ENCODE data around the gene KIAA1217.

Gene KIAA1217

GRCh38 chr10:24556126-24556749, 347.3 kb downstream of the KIAA1217 start:
- TF ChIP-seq SIN3A (IDR thresholded peaks at IDR 0.05; ENCODE audit: borderline replicate concordance, insufficient read depth, low read length) (no peak), POLR2AphosphoS5 (IDR thresholded peaks at IDR 0.05; ENCODE audit: low read depth, low read length) (no peak), FOXP2 (optimal IDR thresholded peaks at IDR 0.05; ENCODE audit: borderline replicate concordance, extremely low read depth, extremely low read length, insufficient read depth) (no peak), TAF1 (IDR thresholded peaks at IDR 0.05; ENCODE audit: borderline replicate concordance, insufficient read depth, low read length) (no peak)
- TF ChIP-seq, protein P1, sequence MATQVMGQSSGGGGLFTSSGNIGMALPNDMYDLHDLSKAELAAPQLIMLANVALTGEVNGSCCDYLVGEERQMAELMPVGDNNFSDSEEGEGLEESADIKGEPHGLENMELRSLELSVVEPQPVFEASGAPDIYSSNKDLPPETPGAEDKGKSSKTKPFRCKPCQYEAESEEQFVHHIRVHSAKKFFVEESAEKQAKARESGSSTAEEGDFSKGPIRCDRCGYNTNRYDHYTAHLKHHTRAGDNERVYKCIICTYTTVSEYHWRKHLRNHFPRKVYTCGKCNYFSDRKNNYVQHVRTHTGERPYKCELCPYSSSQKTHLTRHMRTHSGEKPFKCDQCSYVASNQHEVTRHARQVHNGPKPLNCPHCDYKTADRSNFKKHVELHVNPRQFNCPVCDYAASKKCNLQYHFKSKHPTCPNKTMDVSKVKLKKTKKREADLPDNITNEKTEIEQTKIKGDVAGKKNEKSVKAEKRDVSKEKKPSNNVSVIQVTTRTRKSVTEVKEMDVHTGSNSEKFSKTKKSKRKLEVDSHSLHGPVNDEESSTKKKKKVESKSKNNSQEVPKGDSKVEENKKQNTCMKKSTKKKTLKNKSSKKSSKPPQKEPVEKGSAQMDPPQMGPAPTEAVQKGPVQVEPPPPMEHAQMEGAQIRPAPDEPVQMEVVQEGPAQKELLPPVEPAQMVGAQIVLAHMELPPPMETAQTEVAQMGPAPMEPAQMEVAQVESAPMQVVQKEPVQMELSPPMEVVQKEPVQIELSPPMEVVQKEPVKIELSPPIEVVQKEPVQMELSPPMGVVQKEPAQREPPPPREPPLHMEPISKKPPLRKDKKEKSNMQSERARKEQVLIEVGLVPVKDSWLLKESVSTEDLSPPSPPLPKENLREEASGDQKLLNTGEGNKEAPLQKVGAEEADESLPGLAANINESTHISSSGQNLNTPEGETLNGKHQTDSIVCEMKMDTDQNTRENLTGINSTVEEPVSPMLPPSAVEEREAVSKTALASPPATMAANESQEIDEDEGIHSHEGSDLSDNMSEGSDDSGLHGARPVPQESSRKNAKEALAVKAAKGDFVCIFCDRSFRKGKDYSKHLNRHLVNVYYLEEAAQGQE (IDR thresholded peaks at IDR 0.05; ENCODE audit: insufficient read depth in 1 of 2, low read depth in 2 of 2, low read length in 2 of 2), result no peak

GRCh38 chr10:24556750-24557742, 348.1 kb downstream of the KIAA1217 start:
- TF ChIP-seq FOXP2 (optimal IDR thresholded peaks at IDR 0.05; ENCODE audit: borderline replicate concordance, extremely low read depth, extremely low read length, insufficient read depth), result no peak
- TF ChIP-seq TAF1 (IDR thresholded peaks at IDR 0.05; ENCODE audit: borderline replicate concordance, insufficient read depth, low read length), result no peak
- TF ChIP-seq, protein P1 (IDR thresholded peaks at IDR 0.05; ENCODE audit: insufficient read depth in 1 of 2, low read depth in 2 of 2, low read length in 2 of 2), result no peak
- TF ChIP-seq SIN3A (IDR thresholded peaks at IDR 0.05; ENCODE audit: borderline replicate concordance, insufficient read depth, low read length), result no peak
- TF ChIP-seq POLR2AphosphoS5 (IDR thresholded peaks at IDR 0.05; ENCODE audit: low read depth, low read length), result no peak

GRCh38 chr10:24561453-24561852, 352.5 kb downstream of the KIAA1217 start:
- TF ChIP-seq FOXP2 (optimal IDR thresholded peaks at IDR 0.05; ENCODE audit: borderline replicate concordance, extremely low read depth, extremely low read length, insufficient read depth) (no peak), POLR2AphosphoS5 (IDR thresholded peaks at IDR 0.05; ENCODE audit: low read depth, low read length) (no peak), TAF1 (IDR thresholded peaks at IDR 0.05; ENCODE audit: borderline replicate concordance, insufficient read depth, low read length) (no peak), SIN3A (IDR thresholded peaks at IDR 0.05; ENCODE audit: borderline replicate concordance, insufficient read depth, low read length) (no peak)
- TF ChIP-seq, protein P1 (IDR thresholded peaks at IDR 0.05; ENCODE audit: insufficient read depth in 1 of 2, low read depth in 2 of 2, low read length in 2 of 2), result no peak

DNA sequence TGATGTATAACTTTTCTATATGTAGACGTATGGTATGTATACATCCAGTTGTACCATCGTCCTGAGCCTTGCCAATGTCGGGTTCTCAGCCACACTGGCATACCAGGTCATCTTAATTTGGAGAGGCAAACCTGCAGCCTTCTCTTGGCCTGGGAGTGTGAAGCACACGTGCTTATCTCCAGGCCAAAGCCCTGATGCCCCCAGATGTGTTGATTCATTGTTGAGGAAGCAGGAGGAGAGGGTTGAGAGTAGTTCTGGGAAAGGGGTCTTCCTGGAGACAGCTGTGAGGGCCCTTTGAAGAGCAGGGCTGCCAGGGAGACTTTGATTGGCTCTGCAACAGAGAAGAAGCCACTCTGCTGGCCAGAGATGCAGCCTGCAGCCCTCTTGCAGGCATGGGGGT, 359.1 kb downstream of the KIAA1217 start:
- TF ChIP-seq FOXP2 (optimal IDR thresholded peaks at IDR 0.05; ENCODE audit: borderline replicate concordance, extremely low read depth, extremely low read length, insufficient read depth), result no peak
- TF ChIP-seq TAF1 (IDR thresholded peaks at IDR 0.05; ENCODE audit: borderline replicate concordance, insufficient read depth, low read length), result no peak
- TF ChIP-seq, protein P1 (IDR thresholded peaks at IDR 0.05; ENCODE audit: insufficient read depth in 1 of 2, low read depth in 2 of 2, low read length in 2 of 2), result no peak
- TF ChIP-seq SIN3A (IDR thresholded peaks at IDR 0.05; ENCODE audit: borderline replicate concordance, insufficient read depth, low read length), result no peak
- no peak for TF ChIP-seq POLR2AphosphoS5 (IDR thresholded peaks at IDR 0.05; ENCODE audit: low read depth, low read length)

Data from PFSK-1 (cell line).